HepG2 (cell line): Measurements from ENCODE around the gene KCNA3. TPM values are rescaled to one million over a fixed set of nuclear protein-coding genes. Genes with fewer than 3 reads are reported as not detected.

ENCODE experiments used
- ATAC-seq: fragments of 200-7000 bp; cut with Tn5 transposase; 3 replicates; pipeline ENCODE4 v1.9.1; 2020; ENCODE audit warnings: mild to moderate bottlenecking, moderate library complexity
- BruUV-seq: library from RNA; stranded (reverse); fragments of 400-500 nt; replicated peaks from 2 replicates; lab custom pipeline; 2021; lab: Mats Ljungman, UMichigan
- CTCF ChIA-PET: fragments of 300-600 bp; formaldehyde crosslinking; extraction: SDS; loops from one replicate; lab custom pipeline; 2021; ENCODE audit warnings: low total read pairs, inconsistent platforms, low intra/inter-chr PET ratio; lab: Yijun Ruan, JAX
- POLR2A ChIA-PET: fragments of 350-600 bp; sonication (Branson Sonifier 250); formaldehyde crosslinking; loops from one replicate; lab custom pipeline; 2020; ENCODE audit warnings: antibody characterized with exemption, inconsistent platforms; lab: Yijun Ruan, JAX
- DNase-seq: peaks from one replicate; pipeline ENCODE4 v3.0.0-alpha.2; 2015; ENCODE audit warnings: low spot score
- FAIRE-seq: peaks from 3 replicates; lab custom pipeline; 2011; peaks lifted over from hg19 to GRCh38; lab: Jason Lieb, UNC
- H2AFZ ChIP-seq: one replicate; pipeline ENCODE4 v1.6.1; 2011; ENCODE audit warnings: low read length, inconsistent platforms
- H3K27ac ChIP-seq: fragments of 300-600 bp; 3 replicates; pipeline ENCODE4 v1.8.0; 2011; ENCODE audit warnings: mixed run types, mild to moderate bottlenecking, mixed read lengths, low read length, inconsistent platforms; ENCODE audit not compliant: insufficient read depth; ENCODE audit errors: extremely low read length
- H3K27me3 ChIP-seq, 2 experiments: fragments of 200-600 bp in 1 of 2; 2 replicates in 1 of 2; 3 replicates in 1 of 2; pipeline versions ENCODE4 v1.6.0 to v1.8.0; 2011; ENCODE audit warnings: low read length in 2 of 2, mild to moderate bottlenecking in 2 of 2, moderate library complexity in 2 of 2, inconsistent platforms in 1 of 2; ENCODE audit not compliant: insufficient read depth in 2 of 2, control insufficient read depth in 1 of 2
- H3K36me3 ChIP-seq, 2 experiments: fragments of 200-600 bp in 1 of 2; replicated peaks in 1 of 2; 2 replicates in 1 of 2; 3 replicates in 1 of 2; pipeline versions ENCODE4 v1.5.1 to v1.8.0; 2011; ENCODE audit warnings: low read length in 2 of 2, inconsistent platforms in 1 of 2; ENCODE audit not compliant: insufficient read depth in 2 of 2, control insufficient read depth in 1 of 2
- H3K4me1 ChIP-seq: 2 replicates; pipeline ENCODE4 v1.5.1; 2012; ENCODE audit warnings: low read length, inconsistent platforms; ENCODE audit not compliant: insufficient read depth
- H3K4me2 ChIP-seq: 2 replicates; pipeline ENCODE4 v1.6.0; 2011; ENCODE audit warnings: low read depth, low read length, inconsistent platforms
- H3K4me3 ChIP-seq, 3 experiments: fragments of 200-600 bp in 1 of 3; sonication (generic), shearing (Covaris generic) in 1 of 3; replicated peaks in 1 of 3; 2 replicates each; pipeline ENCODE4 v1.5.1; 2011 to 2016; ENCODE audit warnings: low read length in 3 of 3, inconsistent platforms in 2 of 3, low read depth in 2 of 3, mild to moderate bottlenecking in 2 of 3, control low read depth in 1 of 3, mixed read lengths in 1 of 3; ENCODE audit not compliant: insufficient read depth in 1 of 3
- H3K79me2 ChIP-seq: one replicate; pipeline ENCODE4 v1.6.1; 2011; ENCODE audit warnings: low read length, inconsistent platforms; ENCODE audit not compliant: insufficient read depth
- H3K9ac ChIP-seq: 2 replicates; pipeline ENCODE4 v1.6.0; 2011; ENCODE audit warnings: mild to moderate bottlenecking, low read depth, low read length, inconsistent platforms; ENCODE audit not compliant: insufficient read depth
- H3K9me3 ChIP-seq: 2 replicates; pipeline ENCODE4 v1.5.1; 2012; ENCODE audit warnings: mild to moderate bottlenecking, low read length
- H4K20me1 ChIP-seq: 2 replicates; pipeline ENCODE4 v1.6.0; 2011; ENCODE audit warnings: inconsistent platforms, mild to moderate bottlenecking, low read length, moderate library complexity; ENCODE audit not compliant: insufficient read depth
- CREBL2 ChIP-seq: sonication (generic); formaldehyde crosslinking; IDR thresholded peaks from 2 replicates; pipeline ENCODE4 v1.8.1; 2023; ENCODE audit warnings: missing genetic modification reagents, mild to moderate bottlenecking, borderline replicate concordance
- DNMT3B ChIP-seq: conservative IDR thresholded peaks from 2 replicates; pipeline ENCODE4 v1.6.1; 2016; ENCODE audit warnings: missing biosample characterization, control low read depth
- HOXA5 ChIP-seq: sonication (generic); formaldehyde crosslinking; IDR thresholded peaks from 2 replicates; pipeline ENCODE4 v1.4.0; 2020; ENCODE audit warnings: missing genetic modification reagents
- ISX ChIP-seq: sonication (generic); formaldehyde crosslinking; conservative IDR thresholded peaks from 2 replicates; pipeline ENCODE4 v1.5.0; 2020; ENCODE audit warnings: missing genetic modification reagents
- NR2F2 ChIP-seq: IDR thresholded peaks from 2 replicates; pipeline ENCODE4 v1.6.1; 2012; ENCODE audit warnings: low read depth, inconsistent platforms, borderline replicate concordance
- RBAK ChIP-seq: sonication (generic); formaldehyde crosslinking; IDR thresholded peaks from 2 replicates; pipeline ENCODE4 v1.5.1; 2020; ENCODE audit warnings: mild to moderate bottlenecking, missing genetic modification reagents
- SMAD3 ChIP-seq: sonication (generic); formaldehyde crosslinking; IDR thresholded peaks from 2 replicates; pipeline ENCODE4 v1.4.0; 2020; ENCODE audit warnings: missing genetic modification reagents
- ZFP90 ChIP-seq: sonication (generic); formaldehyde crosslinking; IDR thresholded peaks from 2 replicates; pipeline ENCODE4 v1.8.0; 2022; ENCODE audit warnings: missing genetic modification reagents, mild to moderate bottlenecking, inconsistent platforms, borderline replicate concordance
- ZFY ChIP-seq: sonication (generic); formaldehyde crosslinking; IDR thresholded peaks from 2 replicates; pipeline ENCODE4 v1.4.0; 2020; ENCODE audit warnings: missing genetic modification reagents
- ZNF280B ChIP-seq: sonication (generic); formaldehyde crosslinking; IDR thresholded peaks from 2 replicates; pipeline ENCODE4 v1.5.0; 2020; ENCODE audit warnings: missing genetic modification reagents, mild to moderate bottlenecking, borderline replicate concordance
- ZNF333 ChIP-seq: sonication (generic); formaldehyde crosslinking; IDR thresholded peaks from 2 replicates; pipeline ENCODE4 v1.4.0; 2020; ENCODE audit warnings: mild to moderate bottlenecking, missing genetic modification reagents, borderline replicate concordance
- ZNF512 ChIP-seq: sonication (generic); formaldehyde crosslinking; IDR thresholded peaks from 2 replicates; pipeline ENCODE4 v1.4.0; 2020; ENCODE audit warnings: mild to moderate bottlenecking, missing genetic modification reagents
- ZNF841 ChIP-seq: sonication (generic); formaldehyde crosslinking; IDR thresholded peaks from 2 replicates; pipeline ENCODE4 v1.8.1; 2023; ENCODE audit warnings: missing genetic modification reagents, borderline replicate concordance
- WGBS: methylation state at CpG from one replicate; pipeline ENCODE4 v1.1.6; 2017; ENCODE audit warnings: low lambda C conversion rate; 5-methylcytosine and 5-hydroxymethylcytosine counted together
- in situ Hi-C: cut with HindIII; loops from 2 replicates; pipeline ENCODE4 v1.10.0; 2017; ENCODE audit warnings: low pct_unique_long_range_greater_than_20kb; ENCODE audit not compliant: extremely low pct_ligation_motif_present
- intact Hi-C: fragments of 100-400 bp; cut with micrococcal nuclease; formaldehyde crosslinking; loops from one replicate; pipeline ENCODE4 v1.10.0; 2022; ENCODE audit not compliant: unreplicated experiment
- polyA plus RNA-seq, 8 experiments: library from polyadenylated mRNA; depleted of rRNA in 3 of 8; stranded (reverse) in 7 of 8; unstranded in 1 of 8; fragments of >200 nt; fragmentation: Illumina TruSeq in 4 of 8; extraction: Trizol in 4 of 8; gene quantifications; 2 replicates each; pipeline versions ENCODE4 v1.2.1 to v1.2.3, GENCODE V29; 2011 to 2016; ENCODE audit warnings: low read depth in 4 of 8, missing spikeins in 1 of 8, mixed read lengths in 1 of 8; ENCODE audit not compliant: insufficient read depth in 1 of 8
- total RNA-seq, 5 experiments: library from RNA; depleted of rRNA; stranded (reverse); fragments of >200 nt; fragmentation: Illumina TruSeq; extraction: Trizol; gene quantifications; 2 replicates each; pipeline ENCODE4 v1.2.3, GENCODE V29; 2016; ENCODE audit warnings: low read depth in 1 of 5
- TF ChIP-seq, protein P1 (sequence below): sonication (generic); formaldehyde crosslinking; conservative IDR thresholded peaks from 2 replicates; pipeline ENCODE4 v1.8.1; 2023; ENCODE audit warnings: missing genetic modification reagents

KCNA3 gene
- total and polyA plus RNA-seq, 2 of the 13 experiments (the other 11 are each of a cell fraction or from before 2014, with no cell fraction given): not detected

DNA sequence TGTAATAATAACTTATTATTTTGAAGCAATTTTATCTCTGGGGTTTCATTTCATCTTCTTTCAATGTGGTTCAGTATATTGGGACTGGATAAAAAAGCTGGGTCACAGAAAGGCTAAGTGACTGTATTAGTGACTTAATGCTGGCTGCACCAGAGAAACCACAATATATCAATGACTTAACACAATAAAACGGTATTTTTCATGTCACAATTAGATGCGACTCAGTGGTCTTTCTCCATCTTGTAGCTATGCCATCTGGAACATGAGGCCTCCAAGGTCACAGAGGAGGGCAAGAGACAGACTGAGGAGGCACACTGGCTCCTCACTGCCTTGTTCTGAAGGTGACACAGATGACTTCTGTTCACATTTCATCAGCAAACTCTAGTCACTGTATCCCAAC, 26.0 kb upstream of the KCNA3 start (continued):
- no peak for TF ChIP-seq ISX (CRISPR knock-in tag)
- no peak for TF ChIP-seq ZNF280B (CRISPR knock-in tag)
- no peak for TF ChIP-seq HOXA5
- TF ChIP-seq, all 625 proteins: peak for 0

DNA sequence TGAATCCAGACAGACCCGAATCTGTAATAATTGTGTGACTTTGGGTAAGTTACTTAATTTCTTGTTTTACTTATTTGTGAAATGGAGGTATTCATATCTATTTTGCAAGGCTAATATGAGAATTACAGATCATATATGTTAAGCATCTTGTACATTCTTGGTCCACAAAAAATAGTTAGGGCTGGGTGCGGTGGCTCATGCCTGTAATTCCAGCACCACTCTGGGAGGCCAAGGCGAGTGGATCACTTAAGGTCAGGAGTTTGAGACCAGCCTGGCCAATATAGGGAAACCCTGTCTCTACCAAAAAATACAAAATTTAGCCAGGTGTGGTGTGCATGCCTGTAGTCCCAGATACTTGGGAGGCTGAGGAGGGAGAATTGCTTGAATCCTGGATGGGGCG, 22.9 kb upstream of the KCNA3 start:
- in situ Hi-C loops: no loop called here
- DNase-seq: no peak
- TF ChIP-seq DNMT3B (CRISPR knock-in tag): no peak
- no peak for TF ChIP-seq ZNF841 (CRISPR knock-in tag)
- TF ChIP-seq ZNF333 (CRISPR knock-in tag): no peak
- TF ChIP-seq, all 625 proteins: peak for 0
- Histone ChIP-seq H3K36me3 (no peaks in the 10 kb centered on the region), H3K4me3 (no peak overlapping the region), H3K79me2 (no peaks in the 10 kb centered on the region), H3K4me1 (no peaks in the 10 kb centered on the region), H4K20me1 (no peaks in the 10 kb centered on the region), H3K27ac (no peak overlapping the region), H3K9me3 (no peaks in the 10 kb centered on the region), H2AFZ (no peak overlapping the region), H3K4me2 (no peak overlapping the region), H3K9ac (no peak overlapping the region), H3K27me3 (no peaks in the 10 kb centered on the region; a peak in 1 of 5 replicates)
- BruUV-seq: no TSS peak
- no peak for FAIRE-seq
- ChIA-PET CTCF (no interaction called here), POLR2A (no interaction called here)
- no peak for ATAC-seq
- intact Hi-C loops: no loop called here
- WGBS: 24% methylated on average over 4 of the region's 4 CpGs

DNA sequence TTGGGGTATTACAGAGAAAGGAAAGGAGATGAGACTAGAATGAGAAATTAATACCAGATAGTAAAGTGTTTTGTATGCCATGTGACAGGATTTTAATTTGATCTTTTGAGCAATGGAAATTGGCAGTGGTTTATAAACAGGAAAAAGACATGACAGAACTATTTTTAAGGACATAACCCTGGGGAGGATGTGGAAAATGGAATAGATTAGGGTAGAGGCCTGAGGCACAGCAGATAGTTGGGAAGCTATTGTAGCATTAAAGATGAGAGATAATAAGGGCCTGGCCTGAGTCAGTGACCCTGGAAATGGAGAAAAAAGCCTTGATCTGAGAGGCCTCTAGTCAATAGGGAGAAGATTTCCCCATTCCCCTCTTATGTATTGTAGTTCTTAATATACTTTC, 22.1 kb upstream of the KCNA3 start:
- Histone ChIP-seq H3K4me3 (no peak overlapping the region), H3K27ac (no peak overlapping the region), H3K79me2 (no peaks in the 10 kb centered on the region), H3K4me2 (no peak overlapping the region), H4K20me1 (no peaks in the 10 kb centered on the region), H3K4me1 (no peaks in the 10 kb centered on the region), H3K27me3 (no peaks in the 10 kb centered on the region; a peak in 1 of 5 replicates), H3K9me3 (no peaks in the 10 kb centered on the region), H3K36me3 (no peaks in the 10 kb centered on the region), H3K9ac (no peak overlapping the region), H2AFZ (no peak overlapping the region)
- in situ Hi-C loops (no loop called here), intact Hi-C loops (no loop called here)
- no peak for DNase-seq
- no peak for ATAC-seq
- ChIA-PET POLR2A (no interaction called here), CTCF (no interaction called here)
- no TSS peak for BruUV-seq
- no peak for FAIRE-seq
- no peak for TF ChIP-seq ZNF512
- TF ChIP-seq ZFY (CRISPR knock-in tag): no peak
- no peak for TF ChIP-seq SMAD3
- no peak for TF ChIP-seq RBAK (CRISPR knock-in tag)
- TF ChIP-seq ZFP90: no peak
- TF ChIP-seq CREBL2: no peak
- TF ChIP-seq, protein P1, sequence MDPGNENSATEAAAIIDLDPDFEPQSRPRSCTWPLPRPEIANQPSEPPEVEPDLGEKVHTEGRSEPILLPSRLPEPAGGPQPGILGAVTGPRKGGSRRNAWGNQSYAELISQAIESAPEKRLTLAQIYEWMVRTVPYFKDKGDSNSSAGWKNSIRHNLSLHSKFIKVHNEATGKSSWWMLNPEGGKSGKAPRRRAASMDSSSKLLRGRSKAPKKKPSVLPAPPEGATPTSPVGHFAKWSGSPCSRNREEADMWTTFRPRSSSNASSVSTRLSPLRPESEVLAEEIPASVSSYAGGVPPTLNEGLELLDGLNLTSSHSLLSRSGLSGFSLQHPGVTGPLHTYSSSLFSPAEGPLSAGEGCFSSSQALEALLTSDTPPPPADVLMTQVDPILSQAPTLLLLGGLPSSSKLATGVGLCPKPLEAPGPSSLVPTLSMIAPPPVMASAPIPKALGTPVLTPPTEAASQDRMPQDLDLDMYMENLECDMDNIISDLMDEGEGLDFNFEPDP: no peak
- TF ChIP-seq NR2F2: no peak
